Muscle layer of colon (tissue), 2 donors: ENCODE data around the gene AHDC1.
A peak's percentile ranks its signal among the peaks of the same experiment; 100 is the strongest.

Experiments used
- H3K27ac ChIP-seq: one replicate; pipeline ENCODE4 v1.7.0; 2013; ENCODE audit warnings: low read depth, mild to moderate bottlenecking, low read length, moderate library complexity
- H3K27me3 ChIP-seq, 2 donors: one replicate each; pipeline ENCODE4 v1.7.0; 2013; ENCODE audit warnings: low read length in 2 of 2, mild to moderate bottlenecking in 2 of 2; ENCODE audit not compliant: insufficient read depth in 2 of 2, control insufficient read depth in 1 of 2
- H3K36me3 ChIP-seq: one replicate; pipeline ENCODE4 v1.7.0; 2013; ENCODE audit warnings: mild to moderate bottlenecking, low read length; ENCODE audit not compliant: insufficient read depth
- H3K4me1 ChIP-seq: one replicate; pipeline ENCODE4 v1.7.0; 2013; ENCODE audit warnings: mild to moderate bottlenecking, low read length; ENCODE audit not compliant: insufficient read depth
- H3K4me3 ChIP-seq, 2 donors: one replicate each; pipeline ENCODE4 v1.7.0; 2013; ENCODE audit warnings: low read length in 2 of 2, low read depth in 1 of 2, mild to moderate bottlenecking in 1 of 2, moderate library complexity in 1 of 2
- H3K9ac ChIP-seq: one replicate; pipeline ENCODE4 v1.7.0; 2013; ENCODE audit warnings: low read length
- H3K9me3 ChIP-seq: one replicate; pipeline ENCODE4 v1.7.0; 2013; ENCODE audit warnings: mild to moderate bottlenecking, low read length
- donor health status: abdominal sarcoma.
- donor health status: Adenocarcinoma of cecum.

Gene AHDC1

DNA sequence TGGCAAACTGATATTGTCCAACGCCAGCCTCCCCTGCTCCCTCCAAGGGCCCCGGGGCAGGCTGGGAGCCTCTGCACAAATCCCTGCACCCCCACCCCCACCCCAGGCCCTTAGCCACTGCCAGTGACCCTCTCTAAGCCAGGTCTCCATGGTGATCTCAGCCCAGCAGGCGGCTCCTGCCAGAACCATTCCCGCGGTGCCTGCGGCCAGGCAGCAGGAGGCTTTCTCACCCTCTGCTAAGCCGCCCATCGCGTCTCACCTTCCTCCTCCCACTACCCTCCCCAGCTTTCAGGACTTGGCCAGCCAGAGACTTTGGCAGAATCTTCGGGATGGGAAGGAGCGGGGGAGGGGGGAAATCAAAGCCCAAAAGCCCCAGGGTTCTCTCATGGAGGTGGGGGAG lies 67.2 kb downstream of the AHDC1 start:
- H3K4me1 ChIP-seq, result peaks cover 60% of the 10 kb centered on the region
- no peaks in the 10 kb centered on the region for H3K9me3 ChIP-seq
- H3K27ac ChIP-seq, result peak overlapping the region; percentile 75
- H3K4me3 ChIP-seq, result peak overlapping the region in 1 of 2 donors; percentile 21
- H3K9ac ChIP-seq, result peak overlapping the region; percentile 37
- H3K27me3 ChIP-seq, result no peaks in the 10 kb centered on the region
- peaks cover 29% of the 10 kb centered on the region for H3K36me3 ChIP-seq

DNA sequence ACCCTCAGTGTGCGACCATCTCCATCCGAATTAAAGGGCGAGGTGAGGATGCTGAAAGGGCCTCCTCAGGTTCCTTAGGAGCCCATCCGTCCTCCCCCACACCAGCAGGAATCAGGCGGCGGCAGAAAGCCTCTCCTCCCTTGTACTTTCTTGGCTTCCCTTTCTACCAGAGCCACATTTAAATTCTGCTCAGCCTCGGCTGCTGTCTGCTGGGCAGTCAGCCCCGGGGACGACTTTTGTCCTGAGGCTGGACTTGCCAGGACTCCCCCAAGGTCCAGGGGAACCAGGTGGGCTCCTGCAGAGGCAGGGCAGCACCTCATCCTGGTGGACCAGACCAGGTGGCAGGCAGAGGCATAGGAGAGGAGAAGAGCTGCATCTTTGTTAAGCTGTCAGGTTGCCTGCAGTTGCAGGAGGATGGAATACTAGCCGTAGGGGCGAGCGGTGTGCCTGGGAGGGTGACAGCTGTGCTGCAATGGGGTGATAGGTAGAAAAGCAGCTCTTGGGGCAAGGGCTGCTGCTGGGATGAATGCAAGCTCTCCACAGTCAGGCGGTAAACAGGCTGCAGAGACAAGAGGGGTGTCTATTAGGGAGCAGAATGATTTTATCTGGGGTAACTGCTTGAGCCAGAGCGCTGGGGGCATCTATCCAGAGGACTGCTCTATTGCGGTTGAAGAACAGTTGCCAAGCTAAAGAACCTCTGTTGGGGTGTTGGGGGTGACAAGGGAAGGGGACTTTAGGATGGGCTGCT lies 67.8 kb downstream of the AHDC1 start:
- H3K27me3 ChIP-seq, result no peaks in the 10 kb centered on the region
- peak overlapping the region in 1 of 2 donors; percentile 21 for H3K4me3 ChIP-seq
- peak overlapping the region; percentile 3 for H3K9ac ChIP-seq
- H3K9me3 ChIP-seq, result no peaks in the 10 kb centered on the region
- H3K27ac ChIP-seq, result peak overlapping the region; percentile 75
- H3K36me3 ChIP-seq, result peaks cover 33% of the 10 kb centered on the region
- peaks cover 58% of the 10 kb centered on the region for H3K4me1 ChIP-seq

DNA sequence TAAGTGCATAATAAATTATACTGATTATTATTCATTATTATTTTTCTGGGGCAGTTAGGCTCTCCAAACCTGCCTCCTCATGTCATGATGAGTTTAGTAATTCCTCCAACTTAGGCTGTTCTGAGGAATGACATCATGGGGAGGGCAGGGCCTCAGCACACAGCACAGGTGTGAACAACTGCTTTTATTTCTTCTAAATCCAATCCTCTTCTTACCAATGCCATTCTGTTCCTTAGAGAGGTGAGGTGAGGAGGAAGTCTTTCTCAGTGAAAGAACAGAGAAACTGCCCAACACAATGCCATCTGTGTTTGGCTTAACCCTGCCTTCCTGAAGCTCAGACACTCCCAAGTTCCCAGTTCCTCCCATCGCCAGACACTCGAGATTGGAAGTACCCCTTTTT lies 68.6 kb downstream of the AHDC1 start:
- H3K9me3 ChIP-seq, result no peaks in the 10 kb centered on the region
- H3K27ac ChIP-seq, result peak overlapping the region; percentile 75
- H3K36me3 ChIP-seq, result peaks cover 33% of the 10 kb centered on the region
- no peaks in the 10 kb centered on the region for H3K27me3 ChIP-seq
- peak overlapping the region; percentile 3 for H3K9ac ChIP-seq
- peak overlapping the region in 1 of 2 donors; percentile 21 for H3K4me3 ChIP-seq
- peaks cover 51% of the 10 kb centered on the region for H3K4me1 ChIP-seq

DNA sequence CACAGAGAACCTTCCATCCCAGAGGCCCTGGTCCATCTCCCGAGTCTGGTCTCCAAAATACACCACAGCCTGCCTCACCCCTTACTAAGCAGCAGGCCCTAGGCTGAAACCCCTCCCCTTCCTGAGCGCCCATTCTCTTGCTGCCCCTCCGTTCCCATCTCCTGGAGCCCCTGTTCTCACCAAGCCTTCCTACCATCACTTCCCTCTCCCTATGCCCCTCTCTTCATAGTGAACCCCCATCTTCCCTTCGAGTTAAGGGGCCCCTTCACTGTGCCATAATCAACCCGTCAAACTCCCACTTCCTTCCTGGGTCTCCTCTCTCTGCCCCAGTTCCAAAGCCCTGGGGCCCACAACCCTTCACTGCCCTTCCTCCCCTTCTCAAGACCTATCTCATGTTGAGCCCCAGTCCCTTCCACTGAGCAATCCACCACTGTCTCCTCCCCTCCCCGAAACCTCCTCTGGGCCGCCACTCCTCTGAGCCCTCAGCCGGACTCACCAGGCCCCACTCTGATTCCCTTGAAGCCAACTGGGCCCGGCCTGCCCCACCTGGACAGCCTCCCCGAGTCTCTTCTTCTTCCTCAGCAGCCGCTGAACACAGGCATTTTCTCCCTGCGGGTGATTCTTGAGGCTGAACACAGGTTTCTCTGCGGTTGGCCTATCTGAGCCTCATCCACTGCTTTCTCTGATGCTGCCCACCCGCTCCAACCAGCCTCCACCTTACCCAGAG lies 71.8 kb downstream of the AHDC1 start:
- Histone ChIP-seq H3K4me3 (no peak overlapping the region), H3K27me3 (no peaks in the 10 kb centered on the region), H3K36me3 (peaks cover 29% of the 10 kb centered on the region), H3K9me3 (no peaks in the 10 kb centered on the region), H3K27ac (no peak overlapping the region), H3K4me1 (peaks cover 48% of the 10 kb centered on the region), H3K9ac (no peak overlapping the region)

DNA sequence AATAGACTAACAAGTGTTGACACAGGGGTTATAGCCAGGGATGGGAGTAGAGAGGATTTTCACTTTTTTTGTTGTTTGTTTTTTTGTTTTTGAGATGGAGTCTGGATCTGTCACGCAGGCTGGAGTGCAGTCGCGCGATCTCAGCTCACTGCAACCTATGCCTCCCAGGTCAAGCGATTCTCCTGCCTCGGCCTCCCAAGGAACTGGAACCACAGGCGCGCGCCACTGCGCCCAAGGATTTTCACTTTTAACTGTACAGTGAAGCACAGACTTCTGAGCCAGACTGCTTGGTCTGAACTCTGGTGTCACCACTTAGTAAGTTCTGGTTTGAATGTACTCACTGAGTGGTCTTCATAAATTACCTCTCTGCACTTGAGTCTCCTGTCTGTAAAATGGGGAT lies 73.8 kb downstream of the AHDC1 start:
- Histone ChIP-seq H3K27ac (no peak overlapping the region), H3K9ac (peak overlapping the region; percentile 60), H3K27me3 (no peaks in the 10 kb centered on the region), H3K9me3 (no peaks in the 10 kb centered on the region), H3K4me1 (peaks cover 48% of the 10 kb centered on the region), H3K36me3 (peaks cover 29% of the 10 kb centered on the region), H3K4me3 (no peak overlapping the region)

DNA sequence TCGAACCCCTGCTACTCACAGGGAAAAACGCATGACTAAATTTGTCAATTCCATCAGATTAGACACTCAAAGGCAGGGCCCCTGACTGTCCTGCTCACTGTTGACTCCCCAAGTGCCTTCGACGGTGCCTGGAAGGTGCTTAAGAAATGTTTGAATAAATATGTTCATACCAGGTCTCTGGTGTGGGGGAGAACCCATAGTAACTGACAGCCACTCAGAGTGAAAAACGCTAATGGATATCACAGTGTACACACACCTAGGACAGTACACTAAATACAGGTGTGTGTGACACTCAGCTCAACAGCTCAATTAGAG lies 74.3 kb downstream of the AHDC1 start:
- H3K27ac ChIP-seq, result peak overlapping the region; percentile 80
- peak overlapping the region in 1 of 2 donors; percentile 67 for H3K4me3 ChIP-seq
- peaks cover 29% of the 10 kb centered on the region for H3K36me3 ChIP-seq
- H3K9ac ChIP-seq, result peak overlapping the region; percentile 60
- H3K27me3 ChIP-seq, result no peaks in the 10 kb centered on the region
- no peaks in the 10 kb centered on the region for H3K9me3 ChIP-seq
- peaks cover 48% of the 10 kb centered on the region for H3K4me1 ChIP-seq

DNA sequence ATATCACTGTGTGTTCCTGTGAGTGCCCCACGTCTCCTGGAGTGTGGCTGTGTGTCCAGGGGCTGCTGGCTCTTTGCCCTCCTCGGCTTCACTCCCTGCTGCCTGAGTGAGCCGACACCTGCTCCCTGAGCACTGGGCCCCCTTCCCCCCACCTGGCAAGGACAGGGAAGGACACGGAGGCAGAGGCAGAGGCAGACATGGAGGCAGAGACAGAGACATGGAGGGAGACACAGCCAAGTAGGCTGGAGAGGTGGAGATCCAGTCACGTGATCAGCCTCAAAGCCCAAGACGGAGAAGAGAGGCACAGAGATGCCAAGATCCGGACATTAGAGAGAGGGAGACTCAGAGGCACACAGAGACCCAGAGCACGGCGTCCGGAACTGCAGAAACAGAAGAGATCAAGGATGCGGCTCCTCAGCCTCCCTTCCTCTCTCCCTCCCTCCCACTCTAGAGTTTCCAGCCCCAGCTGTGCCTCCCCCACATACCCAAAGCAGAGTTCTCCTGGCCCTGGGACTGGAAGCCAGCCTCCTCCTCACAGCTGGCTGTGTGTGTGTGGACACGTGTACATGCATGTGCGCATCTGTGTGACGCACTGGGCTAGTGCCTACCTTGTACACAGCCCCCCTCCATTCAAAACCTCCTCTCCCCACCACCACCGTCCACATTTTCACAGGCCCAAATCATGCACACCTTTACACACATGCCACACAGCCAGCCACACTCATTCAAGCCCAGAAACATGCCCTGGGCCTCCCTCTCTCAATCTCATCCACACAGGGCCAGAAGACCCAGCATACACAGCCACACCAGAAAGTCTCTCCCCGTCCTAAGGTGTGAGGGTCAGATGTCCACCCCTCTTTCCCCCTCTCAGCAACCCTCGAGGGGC lies 74.9 kb downstream of the AHDC1 start:
- peak overlapping the region; percentile 60 for H3K9ac ChIP-seq
- peak overlapping the region in 1 of 2 donors; percentile 67 for H3K4me3 ChIP-seq

DNA sequence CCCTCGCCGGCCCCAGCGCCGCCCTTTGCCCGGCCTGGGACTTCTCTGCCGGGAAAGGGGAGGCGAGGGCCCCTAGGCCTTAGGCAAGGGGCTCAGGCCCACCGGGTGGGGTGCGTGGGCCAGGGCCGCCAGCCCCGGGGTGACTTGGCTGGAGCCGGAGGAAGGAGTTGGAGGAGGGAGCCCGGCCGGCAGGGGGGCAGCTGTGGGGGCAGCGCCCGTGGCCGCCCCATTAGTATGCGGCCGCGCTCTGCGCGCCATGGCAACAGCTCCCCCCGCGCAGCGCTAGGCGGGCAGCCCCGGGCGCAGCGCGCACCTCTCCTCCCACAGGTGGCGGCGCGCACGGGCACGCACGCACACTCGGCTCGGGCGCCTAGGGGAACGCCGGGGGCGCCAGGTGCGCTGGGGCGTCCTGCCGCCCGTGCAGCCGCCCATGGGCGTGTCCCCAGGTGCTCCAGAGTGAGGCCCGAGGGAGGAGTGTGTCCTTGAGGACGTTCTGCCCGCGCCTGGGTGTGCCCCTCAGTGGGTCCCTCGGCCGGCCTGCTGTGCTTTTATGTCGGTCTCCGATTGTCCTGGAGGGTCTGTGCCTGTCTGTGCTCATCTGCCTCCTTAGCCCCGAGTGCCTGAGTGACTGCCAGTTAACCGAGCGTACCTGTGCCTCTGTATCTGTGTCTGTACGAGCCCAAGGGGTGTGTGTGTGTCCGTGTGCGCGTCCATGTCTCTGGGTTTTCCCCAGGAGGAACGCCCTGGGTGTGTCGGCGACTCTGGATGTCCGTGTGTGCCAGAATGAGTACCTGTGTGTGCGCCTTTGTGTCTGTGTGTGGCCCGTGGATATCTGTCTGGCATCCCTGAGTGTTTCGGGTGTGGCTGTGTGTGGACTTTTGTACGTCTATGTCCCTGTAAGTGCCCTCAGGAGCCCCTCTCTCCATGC lies 75.8 kb downstream of the AHDC1 start:
- H3K36me3 ChIP-seq, result peaks cover 14% of the 10 kb centered on the region
- no peaks in the 10 kb centered on the region for H3K27me3 ChIP-seq
- H3K4me1 ChIP-seq, result peaks cover 63% of the 10 kb centered on the region
- peak overlapping the region; percentile 52 to 67 for H3K4me3 ChIP-seq
- H3K9ac ChIP-seq, result peak overlapping the region; percentile 60
- H3K9me3 ChIP-seq, result no peaks in the 10 kb centered on the region
- peak overlapping the region; percentile 80 for H3K27ac ChIP-seq

More for the DNA sequence above, 74.9 kb downstream of the AHDC1 start:
- H3K27ac ChIP-seq, result peak overlapping the region; percentile 80
- H3K27me3 ChIP-seq, result no peaks in the 10 kb centered on the region
- peaks cover 23% of the 10 kb centered on the region for H3K36me3 ChIP-seq
- peaks cover 54% of the 10 kb centered on the region for H3K4me1 ChIP-seq
- H3K9me3 ChIP-seq, result no peaks in the 10 kb centered on the region

DNA sequence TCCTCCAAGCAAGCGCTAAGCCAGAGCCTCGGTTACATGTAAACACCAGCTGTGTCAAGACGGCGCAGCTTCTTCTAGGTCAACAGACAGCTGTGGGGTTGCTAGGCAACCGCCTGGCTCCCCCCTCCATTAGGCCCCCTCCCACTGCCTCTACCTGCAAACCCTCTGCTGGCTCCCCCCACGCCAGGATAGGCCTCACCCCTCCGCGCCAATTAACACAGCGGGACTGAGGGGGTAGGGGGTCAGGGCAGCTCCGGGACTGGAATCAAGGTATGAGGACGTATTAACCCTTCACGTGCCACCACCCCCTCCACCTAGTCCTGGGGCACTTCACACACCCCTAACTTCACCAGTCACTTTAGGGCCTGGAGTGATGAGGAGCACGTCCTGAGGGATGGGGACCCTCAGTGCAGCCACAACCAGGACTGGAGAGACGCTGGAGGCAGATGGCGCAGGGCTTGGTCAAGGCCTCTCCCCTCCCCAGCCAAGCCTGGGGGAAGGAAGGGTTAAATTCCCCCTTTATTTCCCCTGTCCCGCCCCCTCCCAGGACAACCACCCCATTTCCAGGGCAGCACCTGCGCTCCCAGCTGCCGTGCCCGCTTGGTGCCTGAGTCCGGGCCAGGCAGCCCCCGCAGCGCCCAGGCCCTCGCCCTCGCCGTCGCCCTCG lies 76.6 kb downstream of the AHDC1 start:
- H3K9me3 ChIP-seq, result no peaks in the 10 kb centered on the region
- peaks cover 71% of the 10 kb centered on the region for H3K4me1 ChIP-seq
- no peaks in the 10 kb centered on the region for H3K27me3 ChIP-seq
- peak overlapping the region; percentile 52 to 67 for H3K4me3 ChIP-seq
- H3K27ac ChIP-seq, result peak overlapping the region; percentile 80
- peaks cover 6% of the 10 kb centered on the region for H3K36me3 ChIP-seq
- peak overlapping the region; percentile 41 for H3K9ac ChIP-seq

DNA sequence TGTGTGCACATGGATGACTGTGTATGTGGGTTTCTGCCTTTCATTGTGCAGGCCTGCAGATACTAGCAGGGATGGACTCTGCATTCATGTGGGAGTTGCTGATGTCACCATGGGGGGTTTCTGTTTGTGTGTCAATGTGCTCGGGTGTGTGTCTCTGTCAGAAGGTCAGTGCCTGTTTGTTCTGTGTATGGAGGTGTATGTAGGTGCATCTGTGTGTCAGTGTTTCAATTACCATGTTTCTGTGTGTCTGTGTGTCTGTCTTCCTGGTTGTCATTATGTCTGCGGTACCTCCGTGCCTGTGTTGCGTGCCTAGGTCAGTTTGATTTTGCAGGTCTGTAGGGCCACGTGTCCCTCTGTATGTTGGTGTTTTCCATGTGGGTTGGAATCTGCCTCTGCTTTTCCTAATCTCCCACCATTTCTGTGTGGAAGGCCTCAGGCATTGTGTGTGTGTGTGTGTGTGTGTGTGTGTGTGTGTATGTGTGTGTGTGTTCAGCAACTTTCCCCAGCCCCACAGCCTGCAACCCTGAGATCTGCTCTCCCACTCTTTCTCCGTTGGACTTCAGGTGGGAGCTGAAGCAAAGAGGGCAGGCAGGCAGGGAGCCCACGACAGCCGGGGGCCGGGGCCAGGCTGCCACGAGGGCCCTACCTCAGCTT lies 77.2 kb downstream of the AHDC1 start:
- Histone ChIP-seq H3K9me3 (no peaks in the 10 kb centered on the region), H3K4me3 (peak overlapping the region; percentile 30 to 67), H3K27me3 (no peaks in the 10 kb centered on the region), H3K36me3 (peaks cover 4% of the 10 kb centered on the region), H3K4me1 (peaks cover 78% of the 10 kb centered on the region), H3K27ac (peak overlapping the region; percentile 80), H3K9ac (peak overlapping the region; percentile 35)
